Thyroid gland (tissue), 4 donors: ENCODE data around the gene ASB5. TPM values are rescaled to one million over a fixed set of nuclear protein-coding genes. Genes with fewer than 3 reads are reported as not detected.

Source experiments
- DNase-seq, 2 donors: peaks; one replicate each; pipeline ENCODE4 v3.0.0-alpha.2; 2019
- H3K27ac ChIP-seq, 3 donors: fragments of 200-600 bp; sonication (generic); 1 replicate in 2 of 3; 2 replicates in 1 of 3; pipeline ENCODE4 v1.5.1; 2016 to 2019; ENCODE audit warnings: mild to moderate bottlenecking in 1 of 3, moderate library complexity in 1 of 3
- H3K27me3 ChIP-seq: fragments of 200-600 bp; sonication (generic); one replicate; pipeline ENCODE4 v1.5.1; 2019
- H3K36me3 ChIP-seq, 2 donors: fragments of 200-600 bp; sonication (generic); one replicate each; pipeline ENCODE4 v1.5.1; 2016 to 2019
- H3K4me1 ChIP-seq, 2 donors: fragments of 200-600 bp; sonication (generic); one replicate each; pipeline ENCODE4 v1.5.1; 2017 to 2019
- H3K4me3 ChIP-seq, 3 donors: fragments of 200-600 bp; sonication (generic); replicated peaks in 1 of 3; 1 replicate in 2 of 3; 2 replicates in 1 of 3; pipeline ENCODE4 v1.5.1; 2016; ENCODE audit warnings: mild to moderate bottlenecking in 1 of 3
- H3K9me3 ChIP-seq: fragments of 200-600 bp; sonication (generic); one replicate; pipeline ENCODE4 v1.5.1; 2017
- CTCF ChIP-seq, 6 experiments: fragments of 200-600 bp in 3 of 6; fragments of 450-650 bp in 3 of 6; sonication (generic) in 3 of 6; IDR thresholded peaks; one replicate each; pipeline ENCODE4 v1.5.1; 2016 to 2019; ENCODE audit warnings: antibody characterized with exemption in 6 of 6, mild to moderate bottlenecking in 2 of 6, inconsistent platforms in 1 of 6, moderate library complexity in 1 of 6
- POLR2A ChIP-seq, 2 donors: fragments of 450-650 bp; IDR thresholded peaks; one replicate each; pipeline ENCODE4 v1.6.1; 2017; ENCODE audit warnings: antibody characterized with exemption in 2 of 2, mild to moderate bottlenecking in 2 of 2, moderate library complexity in 1 of 2
- WGBS, 2 donors: methylation state at CpG; one replicate each; pipeline ENCODE4 v1.1.5; 2017; 5-methylcytosine and 5-hydroxymethylcytosine counted together
- intact Hi-C: fragments of 100-400 bp; cut with DNase I; formaldehyde crosslinking; loops from one replicate; pipeline ENCODE4 v1.15.1; 2023
- total RNA-seq, 4 donors: library from RNA; depleted of rRNA; stranded (reverse); fragments of >200 nt; gene quantifications; one replicate each; pipeline ENCODE4 v1.2.3, GENCODE V29; 2016

Gene ASB5
- total RNA-seq, 4 donors from 2014 or later, result 0.13 TPM; not detected in 3

GRCh38 chr4:176198316-176198903, 70.6 kb downstream of the ASB5 start:
- intact Hi-C loops, result no loop called here
- 66 to 74% methylated on average over 8 of the region's 8 CpGs for WGBS, 2 donors
- Histone ChIP-seq H3K27ac (no peak overlapping the region), H3K9me3 (no peaks in the 10 kb centered on the region), H3K4me3 (no peak overlapping the region), H3K36me3 (no peaks in the 10 kb centered on the region), H3K4me1 (no peaks in the 10 kb centered on the region), H3K27me3 (no peaks in the 10 kb centered on the region)
- DNase-seq, result no peak
- TF ChIP-seq CTCF (IDR thresholded peaks at IDR 0.05) (no peak), POLR2A (IDR thresholded peaks at IDR 0.05) (no peak)

DNA sequence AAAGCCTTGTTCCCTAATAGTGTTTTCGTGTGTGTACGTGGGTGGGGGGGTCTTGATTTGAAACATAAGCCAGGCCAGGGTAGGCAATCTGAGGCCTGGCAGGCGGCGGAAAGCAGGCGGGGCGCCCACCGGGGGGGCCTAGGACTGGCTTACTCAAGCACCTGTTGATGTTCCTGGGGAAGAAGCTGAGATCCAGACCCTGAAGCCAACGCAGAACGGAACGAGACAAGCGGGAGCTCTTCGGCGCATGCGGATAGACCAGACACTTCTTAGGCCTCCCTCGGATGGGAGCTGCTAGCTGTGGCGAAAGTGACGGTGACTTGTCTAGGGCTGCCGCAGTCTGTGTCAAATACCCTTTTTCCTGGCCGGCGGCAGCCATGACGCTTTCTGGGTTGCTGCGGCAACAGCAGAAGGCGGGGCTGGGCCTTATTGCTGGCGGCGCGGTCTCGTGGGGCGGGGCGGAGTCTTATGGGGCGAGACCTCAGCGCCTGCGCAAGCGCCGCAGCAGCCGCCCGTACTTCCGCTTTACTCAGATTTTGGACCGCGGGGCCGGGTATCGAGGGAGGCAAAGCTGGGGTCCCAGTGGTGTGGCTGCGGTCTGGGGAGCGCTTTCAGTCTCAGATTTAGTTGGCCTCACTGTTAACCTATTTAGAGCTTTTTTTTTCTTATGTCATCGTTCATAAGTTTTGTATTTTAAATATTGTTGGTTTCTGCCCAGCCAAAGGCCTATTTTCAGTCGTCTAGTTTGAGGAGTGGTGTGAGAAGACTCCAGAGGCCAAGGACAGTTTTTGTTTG, 73.6 kb downstream of the ASB5 start, which contains the start of gene SPATA4:
TSS of gene SPATA4 (minus strand) at position 402 of the 795 bp plus-strand sequence. CDS start at position 379, 23 bp downstream.
- intact Hi-C loops, result no loop called here
- Histone ChIP-seq H3K4me1 (no peaks in the 10 kb centered on the region), H3K9me3 (no peaks in the 10 kb centered on the region), H3K27me3 (no peaks in the 10 kb centered on the region), H3K27ac (peak within 1 kb of the TSS; percentile 57 to 90 (median 78)), H3K4me3 (peak within 1 kb of the TSS; percentile 48 to 53 (median 52)), H3K36me3 (no peaks in the 10 kb centered on the region)
- no peak for TF ChIP-seq CTCF (IDR thresholded peaks at IDR 0.05)
- peak in 1 of 2 donors; percentile 79 for TF ChIP-seq POLR2A (IDR thresholded peaks at IDR 0.05)
- 2% methylated on average over 26 to 45 of the region's 45 CpGs for WGBS, 2 donors
- peak; percentile 94 to 95 for DNase-seq

- no peak overlapping the region for H3K4me3 ChIP-seq
- DNase-seq, result no peak
- no peaks in the 10 kb centered on the region for H3K27me3 ChIP-seq
- 74 to 76% methylated on average over 3 of the region's 3 CpGs for WGBS, 2 donors
- intact Hi-C loops, result no loop called here
- no peak overlapping the region for H3K27ac ChIP-seq
- no peaks in the 10 kb centered on the region for H3K36me3 ChIP-seq
- no peaks in the 10 kb centered on the region for H3K9me3 ChIP-seq
- no peaks in the 10 kb centered on the region for H3K4me1 ChIP-seq
- TF ChIP-seq POLR2A (IDR thresholded peaks at IDR 0.05) (no peak), CTCF (IDR thresholded peaks at IDR 0.05) (no peak)
Observed at GRCh38 chr4:176193938-176194337, 75.1 kb downstream of the ASB5 start.

DNA sequence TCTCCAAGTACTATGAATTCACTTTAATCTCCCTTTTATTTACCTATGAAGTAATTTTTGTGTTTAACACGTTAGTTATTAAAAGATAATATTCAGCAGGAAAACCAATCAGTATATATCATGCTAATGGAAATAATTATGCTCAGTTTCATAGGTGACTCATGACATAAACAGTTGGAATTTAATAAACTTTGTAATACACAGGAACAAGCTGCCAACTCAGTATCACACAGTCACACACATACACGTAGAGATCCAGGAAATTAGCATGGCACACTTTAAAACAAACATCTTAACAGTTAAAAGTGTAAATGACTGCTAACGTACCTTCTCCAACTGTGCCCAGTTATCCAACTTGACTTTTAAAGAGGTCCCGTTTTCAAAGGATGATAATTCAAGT, 75.9 kb downstream of the ASB5 start:
- H3K27me3 ChIP-seq, result no peaks in the 10 kb centered on the region
- TF ChIP-seq CTCF (IDR thresholded peaks at IDR 0.05) (no peak), POLR2A (IDR thresholded peaks at IDR 0.05) (no peak)
- no peaks in the 10 kb centered on the region for H3K9me3 ChIP-seq
- intact Hi-C loops, result no loop called here
- no peak overlapping the region for H3K4me3 ChIP-seq
- no peaks in the 10 kb centered on the region for H3K4me1 ChIP-seq
- no peaks in the 10 kb centered on the region for H3K36me3 ChIP-seq
- no peak overlapping the region for H3K27ac ChIP-seq
- no peak for DNase-seq
- 46 to 54% methylated on average over 4 of the region's 4 CpGs for WGBS, 2 donors

DNA sequence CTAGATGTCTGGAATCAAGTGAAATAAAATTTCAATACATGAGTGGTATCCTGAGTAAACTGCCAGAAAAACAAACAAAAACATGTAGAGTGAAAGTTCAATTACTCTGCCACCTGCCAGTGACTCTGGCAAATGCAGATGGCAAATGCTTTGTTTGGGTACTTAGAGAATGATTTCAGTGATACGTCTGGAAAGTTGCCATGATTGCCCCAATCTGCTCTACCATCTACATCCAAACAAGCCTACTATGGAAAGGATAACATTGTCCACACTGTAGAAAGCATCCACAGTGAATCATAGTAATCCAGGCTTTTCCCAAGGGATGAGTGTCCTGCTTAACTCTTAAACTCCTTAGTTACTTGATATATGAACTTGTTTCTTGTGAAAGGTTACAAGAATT, 77.0 kb downstream of the ASB5 start:
- Histone ChIP-seq H3K9me3 (no peaks in the 10 kb centered on the region), H3K27me3 (no peaks in the 10 kb centered on the region), H3K27ac (no peak overlapping the region), H3K36me3 (no peaks in the 10 kb centered on the region), H3K4me1 (no peaks in the 10 kb centered on the region), H3K4me3 (no peak overlapping the region)
- WGBS, 2 donors, result 33 to 34% methylated on average over 1 of the region's 1 CpG
- TF ChIP-seq POLR2A (IDR thresholded peaks at IDR 0.05), result no peak
- intact Hi-C loops, result no loop called here
- DNase-seq, result no peak
